Nephron (organoid): ENCODE measurements around the gene DNAJB1.

Source experiments
- H3K27ac Mint-ChIP-seq, 3 experiments: 2 replicates each; pipeline ENCODE4 v1.8.0; 2020; ENCODE audit warnings: mixed read lengths in 3 of 3, mild to moderate bottlenecking in 2 of 3, moderate library complexity in 1 of 3
- H3K27me3 Mint-ChIP-seq: 2 replicates; pipeline ENCODE4 v1.8.0; 2021; ENCODE audit warnings: low read depth, mild to moderate bottlenecking, moderate library complexity, mixed read lengths
- H3K36me3 Mint-ChIP-seq: 2 replicates; pipeline ENCODE4 v1.8.0; 2020; ENCODE audit warnings: low read depth, mixed read lengths
- H3K4me1 Mint-ChIP-seq: 2 replicates; pipeline ENCODE4 v1.8.0; 2020; ENCODE audit warnings: mixed read lengths
- H3K4me3 Mint-ChIP-seq, 3 experiments: 2 replicates each; pipeline ENCODE4 v1.8.0; 2020; ENCODE audit warnings: mild to moderate bottlenecking in 3 of 3, mixed read lengths in 3 of 3, moderate library complexity in 2 of 3
- H3K9me3 Mint-ChIP-seq: 2 replicates; pipeline ENCODE4 v1.8.0; 2020; ENCODE audit warnings: mixed read lengths
- TF ChIP-seq, protein P1 (sequence below), 3 experiments: fragments of 200-600 bp; sonication (generic); IDR thresholded peaks; one replicate each; pipeline ENCODE4 v1.5.0; 2021; ENCODE audit warnings: antibody characterized with exemption in 3 of 3; ENCODE audit not compliant: unreplicated experiment in 3 of 3

The DNAJB1 gene

DNA sequence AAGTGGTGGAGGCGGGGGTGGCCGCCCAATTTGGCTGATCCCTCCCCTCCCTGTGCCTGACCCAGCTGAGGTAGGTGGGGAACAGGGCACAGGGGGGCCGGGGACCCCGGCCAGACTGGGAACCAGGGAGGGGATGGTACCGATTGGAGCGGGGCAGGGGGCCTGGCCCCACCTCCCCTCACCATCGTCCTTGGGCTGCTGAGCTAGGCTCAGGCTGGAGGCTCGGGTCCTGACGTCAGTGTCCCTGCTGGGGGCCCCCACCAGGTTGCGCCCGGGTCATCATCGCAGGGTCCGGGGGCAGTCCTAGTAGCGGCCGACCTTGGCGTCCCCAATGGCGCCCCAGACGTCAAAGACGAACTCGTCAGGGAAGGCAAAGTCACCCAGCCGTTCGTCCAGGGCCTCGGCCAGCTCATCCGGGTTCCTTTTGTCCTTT is 40.1 kb downstream of the DNAJB1 start:
- H3K27me3 Mint-ChIP-seq, result peaks cover 1% of the 10 kb centered on the region
- TF ChIP-seq, protein P1, sequence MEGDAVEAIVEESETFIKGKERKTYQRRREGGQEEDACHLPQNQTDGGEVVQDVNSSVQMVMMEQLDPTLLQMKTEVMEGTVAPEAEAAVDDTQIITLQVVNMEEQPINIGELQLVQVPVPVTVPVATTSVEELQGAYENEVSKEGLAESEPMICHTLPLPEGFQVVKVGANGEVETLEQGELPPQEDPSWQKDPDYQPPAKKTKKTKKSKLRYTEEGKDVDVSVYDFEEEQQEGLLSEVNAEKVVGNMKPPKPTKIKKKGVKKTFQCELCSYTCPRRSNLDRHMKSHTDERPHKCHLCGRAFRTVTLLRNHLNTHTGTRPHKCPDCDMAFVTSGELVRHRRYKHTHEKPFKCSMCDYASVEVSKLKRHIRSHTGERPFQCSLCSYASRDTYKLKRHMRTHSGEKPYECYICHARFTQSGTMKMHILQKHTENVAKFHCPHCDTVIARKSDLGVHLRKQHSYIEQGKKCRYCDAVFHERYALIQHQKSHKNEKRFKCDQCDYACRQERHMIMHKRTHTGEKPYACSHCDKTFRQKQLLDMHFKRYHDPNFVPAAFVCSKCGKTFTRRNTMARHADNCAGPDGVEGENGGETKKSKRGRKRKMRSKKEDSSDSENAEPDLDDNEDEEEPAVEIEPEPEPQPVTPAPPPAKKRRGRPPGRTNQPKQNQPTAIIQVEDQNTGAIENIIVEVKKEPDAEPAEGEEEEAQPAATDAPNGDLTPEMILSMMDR (IDR thresholded peaks at IDR 0.05; ENCODE audit: unreplicated experiment in 3 of 3), result no peak
- peaks cover 15% of the 10 kb centered on the region for H3K36me3 Mint-ChIP-seq
- no peak overlapping the region for H3K4me3 Mint-ChIP-seq
- H3K9me3 Mint-ChIP-seq, result no peaks in the 10 kb centered on the region
- peaks cover 27% of the 10 kb centered on the region for H3K4me1 Mint-ChIP-seq
- H3K27ac Mint-ChIP-seq, result peak overlapping the region; percentile 97 to 98 (median 97)

DNA sequence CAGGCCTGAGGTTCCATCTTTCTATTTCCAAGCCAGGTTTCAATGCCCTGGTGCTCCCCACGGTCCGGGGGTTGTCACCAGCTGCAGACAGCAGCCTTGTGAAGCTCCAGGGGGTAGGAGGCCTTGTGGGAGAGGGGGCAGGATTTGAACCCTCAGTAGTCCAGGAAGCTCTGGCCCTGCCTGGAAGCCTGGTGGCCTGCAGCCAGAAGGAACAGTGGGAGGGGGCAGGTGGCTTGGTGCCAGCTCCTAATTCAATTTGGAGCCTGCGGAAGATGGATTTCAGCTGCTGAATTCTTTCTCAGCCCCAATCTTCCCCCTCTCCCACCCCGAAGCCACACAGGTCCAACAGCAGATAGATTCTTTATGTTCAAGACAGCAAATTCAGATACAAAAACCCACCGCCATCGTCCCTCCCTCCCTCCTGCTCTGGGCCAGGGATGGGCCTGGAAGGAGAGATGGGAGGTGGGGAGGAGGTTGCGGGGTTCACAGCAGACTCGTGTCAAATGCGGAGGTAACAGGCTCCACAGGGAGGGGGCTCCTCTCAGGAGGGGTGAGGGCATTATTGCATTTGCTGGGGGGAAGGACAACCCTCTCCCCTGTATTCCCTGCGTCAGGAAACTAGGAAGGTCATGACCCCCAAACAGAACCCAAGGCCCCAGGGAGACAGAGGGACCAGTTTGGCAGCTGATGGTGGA is 40.6 kb downstream of the DNAJB1 start:
- TF ChIP-seq, protein P1 (IDR thresholded peaks at IDR 0.05; ENCODE audit: unreplicated experiment in 3 of 3), result no peak
- H3K27ac Mint-ChIP-seq, result peak overlapping the region; percentile 97 to 98 (median 97)
- peak overlapping the region; percentile 53 to 70 (median 59) for H3K4me3 Mint-ChIP-seq
- H3K27me3 Mint-ChIP-seq, result peaks cover 5% of the 10 kb centered on the region
- H3K9me3 Mint-ChIP-seq, result no peaks in the 10 kb centered on the region
- H3K36me3 Mint-ChIP-seq, result peaks cover 15% of the 10 kb centered on the region
- H3K4me1 Mint-ChIP-seq, result peaks cover 27% of the 10 kb centered on the region

DNA sequence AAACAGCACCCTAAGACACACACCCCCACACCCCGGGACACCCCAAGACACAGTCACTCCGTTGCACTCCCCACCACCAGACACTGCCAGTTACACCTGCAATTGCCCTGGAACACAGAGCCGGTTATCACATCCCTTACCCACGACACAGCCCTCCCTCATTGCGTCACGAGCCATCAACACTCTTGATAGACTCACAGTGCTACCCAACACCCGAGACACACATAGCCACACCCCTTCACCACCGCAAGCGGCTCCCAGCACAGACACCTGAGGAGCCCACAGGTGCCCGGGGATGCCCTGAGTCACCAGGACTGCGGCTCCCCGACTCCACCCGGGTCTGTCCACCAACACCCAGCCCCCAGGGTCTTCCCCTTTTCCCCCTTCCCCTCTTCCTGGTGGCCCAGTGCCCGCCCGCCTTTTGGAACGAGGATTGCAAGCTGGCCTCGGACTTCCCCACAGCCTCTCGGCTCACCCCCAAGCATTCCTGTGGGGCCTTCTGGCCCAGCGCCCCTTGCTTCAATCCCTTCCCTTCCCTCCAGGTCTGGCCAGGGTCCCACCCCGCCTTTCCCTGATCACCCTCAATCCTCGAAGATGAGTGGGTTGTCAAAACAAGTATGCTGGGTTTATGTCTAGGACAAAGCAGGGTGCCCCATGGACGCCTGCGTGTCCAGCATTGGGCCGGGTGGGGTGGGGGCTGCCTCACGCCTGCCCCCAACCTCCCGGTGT is 41.4 kb downstream of the DNAJB1 start:
- Mint-ChIP-seq H3K4me1 (peaks cover 27% of the 10 kb centered on the region), H3K36me3 (peaks cover 10% of the 10 kb centered on the region), H3K27me3 (peaks cover 5% of the 10 kb centered on the region), H3K27ac (peak overlapping the region; percentile 97 to 98 (median 97)), H3K9me3 (no peaks in the 10 kb centered on the region), H3K4me3 (peak overlapping the region; percentile 30 to 63 (median 54))
- TF ChIP-seq, protein P1 (IDR thresholded peaks at IDR 0.05; ENCODE audit: unreplicated experiment in 3 of 3), result no peak

DNA sequence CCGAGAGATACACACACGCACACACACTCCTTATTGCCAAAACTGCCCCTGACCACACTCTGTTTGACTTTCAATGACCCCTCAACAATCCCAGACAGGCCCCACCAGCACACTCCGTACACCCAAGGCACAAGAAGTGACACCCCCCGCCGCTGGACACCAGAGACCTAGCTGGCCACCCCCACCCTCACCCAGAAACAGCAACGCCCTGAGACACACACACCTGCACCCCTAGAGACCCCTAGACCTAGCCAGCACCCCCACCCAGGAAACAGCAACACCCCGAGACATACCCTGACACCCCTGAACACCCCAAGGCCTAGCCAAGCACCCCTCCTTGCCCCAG is 41.9 kb downstream of the DNAJB1 start:
- Mint-ChIP-seq H3K9me3 (no peaks in the 10 kb centered on the region), H3K27me3 (peaks cover 5% of the 10 kb centered on the region), H3K27ac (peak overlapping the region; percentile 67 to 98 (median 97)), H3K4me3 (peak overlapping the region in 2 of 3 experiments; percentile 41 to 54), H3K4me1 (peaks cover 27% of the 10 kb centered on the region), H3K36me3 (peaks cover 8% of the 10 kb centered on the region)
- TF ChIP-seq, protein P1 (IDR thresholded peaks at IDR 0.05; ENCODE audit: unreplicated experiment in 3 of 3), result no peak

DNA sequence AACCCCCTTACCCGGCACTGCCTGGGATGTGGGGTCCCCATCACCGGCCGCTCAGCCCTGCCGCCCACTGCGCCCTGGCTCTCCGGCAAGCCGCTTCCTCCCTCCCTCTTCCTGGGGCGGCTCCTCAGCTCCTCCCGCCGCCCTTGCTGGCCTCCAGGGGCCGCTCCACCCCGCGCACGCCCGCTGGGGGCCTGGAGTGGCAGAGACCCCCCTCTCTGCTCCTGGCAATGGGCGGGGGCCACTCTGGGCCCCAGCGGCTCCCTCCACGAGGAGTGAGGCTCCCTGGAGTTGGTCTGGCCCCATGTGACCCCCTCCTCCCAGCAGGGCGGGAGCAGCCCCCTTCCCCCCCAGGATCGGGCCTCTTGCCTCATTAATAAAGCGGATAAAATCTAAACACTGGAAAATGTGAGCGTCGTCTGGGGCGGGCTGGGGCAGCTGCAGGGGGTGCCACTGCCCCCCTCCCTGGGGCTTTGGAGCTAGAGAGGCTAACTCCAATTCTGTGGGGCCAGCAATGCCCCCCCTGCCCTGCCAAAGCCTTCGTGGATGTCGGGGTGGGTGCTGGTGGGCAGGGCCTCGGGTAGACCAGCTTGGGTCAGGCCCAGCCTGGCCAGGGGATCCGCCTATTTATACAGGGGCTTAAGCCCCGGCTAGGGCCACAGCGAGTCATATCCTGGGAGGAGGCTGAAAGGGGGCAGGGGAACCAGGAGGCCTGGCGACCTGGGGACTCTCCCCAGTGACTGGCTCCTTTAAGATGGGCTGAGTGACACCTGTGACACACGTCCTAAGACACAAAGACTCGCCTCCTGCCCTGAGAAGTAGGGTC is 42.7 kb downstream of the DNAJB1 start, which contains the start of gene PTGER1:
PTGER1 (minus strand) TSS at position 104 of the 823 bp plus-strand sequence. CDS start 1,034 bp downstream, outside the sequence.
- Mint-ChIP-seq H3K36me3 (peaks cover 8% of the 10 kb centered on the region), H3K27ac (peak within 1 kb of the TSS in 2 of 3 experiments; percentile 97 to 98), H3K9me3 (no peaks in the 10 kb centered on the region), H3K4me1 (peaks cover 27% of the 10 kb centered on the region), H3K27me3 (peaks cover 5% of the 10 kb centered on the region), H3K4me3 (peak within 1 kb of the TSS; percentile 41 to 54 (median 48))
- TF ChIP-seq, protein P1 (IDR thresholded peaks at IDR 0.05; ENCODE audit: unreplicated experiment in 3 of 3), result peak in 2 of 3 experiments; percentile 25 to 37
